D721Med (cell line): ENCODE results near the gene MYH8.

Experiments used
- DNase-seq: peaks from one replicate; pipeline ENCODE4 v3.0.0; 2011; ENCODE audit warnings: low spot score; ENCODE audit not compliant: insufficient read length
- FAIRE-seq: peaks from 2 replicates; lab custom pipeline; 2011; peaks lifted over from hg19 to GRCh38; lab: Jason Lieb, UNC
- TF ChIP-seq, protein P1 (sequence below): IDR thresholded peaks from 2 replicates; pipeline ENCODE4 v1.5.1; 2012; ENCODE audit warnings: mild to moderate bottlenecking, control low read depth; ENCODE audit not compliant: insufficient read depth; ENCODE audit errors: missing control alignments

The MYH8 gene

DNA sequence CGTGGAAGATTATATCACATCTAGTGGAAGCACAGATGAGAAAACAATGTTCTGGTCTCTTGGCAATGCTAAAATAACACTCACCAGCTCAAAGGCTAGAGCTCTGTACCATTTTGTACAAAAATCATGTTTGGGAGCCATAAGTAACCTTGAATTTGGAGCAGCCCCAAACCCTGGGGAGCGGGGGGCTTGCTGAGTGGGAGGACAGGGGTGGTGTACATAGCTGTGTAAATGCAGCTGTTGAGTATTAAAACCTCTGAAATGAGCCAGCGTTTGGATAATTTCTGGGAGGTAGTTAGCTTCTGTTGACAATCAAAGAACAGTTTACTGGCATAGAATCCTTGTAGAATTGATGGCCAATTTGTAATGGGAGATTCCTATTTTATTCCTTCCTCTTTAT, 4.3 kb downstream of the MYH8 start:
- no peak for FAIRE-seq
- TF ChIP-seq, protein P1, sequence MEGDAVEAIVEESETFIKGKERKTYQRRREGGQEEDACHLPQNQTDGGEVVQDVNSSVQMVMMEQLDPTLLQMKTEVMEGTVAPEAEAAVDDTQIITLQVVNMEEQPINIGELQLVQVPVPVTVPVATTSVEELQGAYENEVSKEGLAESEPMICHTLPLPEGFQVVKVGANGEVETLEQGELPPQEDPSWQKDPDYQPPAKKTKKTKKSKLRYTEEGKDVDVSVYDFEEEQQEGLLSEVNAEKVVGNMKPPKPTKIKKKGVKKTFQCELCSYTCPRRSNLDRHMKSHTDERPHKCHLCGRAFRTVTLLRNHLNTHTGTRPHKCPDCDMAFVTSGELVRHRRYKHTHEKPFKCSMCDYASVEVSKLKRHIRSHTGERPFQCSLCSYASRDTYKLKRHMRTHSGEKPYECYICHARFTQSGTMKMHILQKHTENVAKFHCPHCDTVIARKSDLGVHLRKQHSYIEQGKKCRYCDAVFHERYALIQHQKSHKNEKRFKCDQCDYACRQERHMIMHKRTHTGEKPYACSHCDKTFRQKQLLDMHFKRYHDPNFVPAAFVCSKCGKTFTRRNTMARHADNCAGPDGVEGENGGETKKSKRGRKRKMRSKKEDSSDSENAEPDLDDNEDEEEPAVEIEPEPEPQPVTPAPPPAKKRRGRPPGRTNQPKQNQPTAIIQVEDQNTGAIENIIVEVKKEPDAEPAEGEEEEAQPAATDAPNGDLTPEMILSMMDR = no peak
- no peak for DNase-seq

DNA sequence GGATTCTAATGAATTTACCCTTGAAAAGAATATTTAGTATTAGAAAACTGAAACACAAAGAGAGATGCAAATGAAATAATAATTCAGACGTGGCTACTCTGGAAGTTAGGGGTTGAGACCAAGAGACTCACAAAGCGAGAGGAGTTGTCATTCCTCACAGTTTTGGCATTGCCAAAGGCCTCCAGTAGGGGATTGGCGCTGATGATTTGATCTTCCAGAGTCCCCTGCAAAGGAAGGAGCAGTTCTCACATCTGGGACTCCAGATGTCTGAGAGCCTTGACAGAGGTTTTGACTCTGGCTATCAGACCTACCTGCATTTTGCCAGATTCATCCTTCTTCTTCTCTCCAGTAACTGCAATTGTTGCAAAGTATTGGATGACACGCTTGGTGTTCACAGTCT, 6.6 kb downstream of the MYH8 start:
- TF ChIP-seq, protein P1 = no peak
- no peak for DNase-seq
- no peak for FAIRE-seq

DNA sequence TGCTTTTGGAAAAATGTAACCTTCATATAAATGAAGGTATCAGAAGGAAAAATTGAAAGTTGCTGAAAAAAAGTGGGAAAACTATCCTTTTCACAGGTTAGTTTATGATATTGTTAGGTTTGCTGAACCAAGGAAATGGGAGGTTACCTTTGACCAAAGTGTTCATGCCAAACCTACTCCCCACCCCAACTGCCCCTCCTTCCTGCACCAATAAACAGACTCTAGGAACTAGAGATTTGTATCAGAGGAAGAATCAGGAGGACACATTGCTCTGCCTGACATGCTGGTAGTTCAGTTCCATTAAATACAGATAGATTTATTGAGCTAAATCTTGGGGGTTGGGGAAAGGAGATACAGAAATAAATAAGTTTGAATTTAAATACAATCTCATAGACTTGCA, 18.2 kb downstream of the MYH8 start:
- FAIRE-seq (no peak), DNase-seq (no peak)
- TF ChIP-seq, protein P1 = no peak

DNA sequence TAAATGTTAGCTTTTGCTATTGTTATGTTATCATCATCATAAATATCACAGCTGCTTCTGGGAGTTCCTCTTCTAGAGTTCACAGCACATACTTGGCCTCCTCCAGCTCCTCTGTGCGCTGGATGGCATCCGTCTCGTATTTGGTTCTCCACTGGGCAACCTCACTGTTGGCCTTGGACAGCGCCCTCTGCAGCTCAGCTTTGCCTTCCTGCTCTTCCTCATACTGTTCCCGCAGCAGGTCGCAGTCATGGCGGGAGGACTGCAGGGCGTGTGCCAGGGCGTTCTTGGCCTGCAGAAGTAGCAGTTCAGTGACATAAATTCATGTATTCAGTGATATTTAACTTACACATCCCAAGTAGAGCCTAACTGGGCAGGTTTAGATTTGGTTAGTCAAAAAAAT, 23.4 kb downstream of the MYH8 start:
- DNase-seq = no peak
- FAIRE-seq = no peak
- TF ChIP-seq, protein P1 = no peak

DNA sequence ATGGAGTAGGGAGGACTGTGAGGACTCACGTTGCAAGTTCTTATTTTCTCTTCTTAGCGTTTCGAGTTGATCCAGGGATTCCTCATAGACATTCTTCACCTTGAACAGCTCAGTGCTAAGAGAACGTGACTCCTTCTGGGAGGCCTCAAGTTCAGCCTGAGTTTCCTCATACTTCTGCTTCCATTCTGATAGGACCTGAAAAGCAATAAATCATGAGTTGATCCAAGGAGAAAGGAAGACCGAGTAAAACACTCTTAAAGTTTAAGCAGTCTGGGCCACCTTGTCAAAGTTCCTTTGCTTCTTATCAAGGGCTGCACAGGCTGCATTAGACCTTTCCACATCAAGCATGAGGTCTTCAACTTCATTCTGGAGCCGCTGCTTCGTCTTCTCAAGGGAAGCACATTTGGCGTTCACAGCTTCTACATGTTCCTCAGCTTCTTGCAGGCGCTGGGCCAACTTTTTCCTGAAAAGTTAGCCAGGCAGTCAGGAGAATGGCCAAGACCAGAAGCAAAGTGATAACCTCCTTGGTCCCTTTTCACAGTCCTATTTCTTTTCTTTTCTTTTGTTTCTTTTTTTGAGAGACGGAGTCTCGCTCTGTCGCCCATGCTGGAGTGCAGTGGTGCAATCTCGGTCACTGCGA, 25.1 kb downstream of the MYH8 start:
- TF ChIP-seq, protein P1 = no peak
- no peak for DNase-seq
- FAIRE-seq = no peak

DNA sequence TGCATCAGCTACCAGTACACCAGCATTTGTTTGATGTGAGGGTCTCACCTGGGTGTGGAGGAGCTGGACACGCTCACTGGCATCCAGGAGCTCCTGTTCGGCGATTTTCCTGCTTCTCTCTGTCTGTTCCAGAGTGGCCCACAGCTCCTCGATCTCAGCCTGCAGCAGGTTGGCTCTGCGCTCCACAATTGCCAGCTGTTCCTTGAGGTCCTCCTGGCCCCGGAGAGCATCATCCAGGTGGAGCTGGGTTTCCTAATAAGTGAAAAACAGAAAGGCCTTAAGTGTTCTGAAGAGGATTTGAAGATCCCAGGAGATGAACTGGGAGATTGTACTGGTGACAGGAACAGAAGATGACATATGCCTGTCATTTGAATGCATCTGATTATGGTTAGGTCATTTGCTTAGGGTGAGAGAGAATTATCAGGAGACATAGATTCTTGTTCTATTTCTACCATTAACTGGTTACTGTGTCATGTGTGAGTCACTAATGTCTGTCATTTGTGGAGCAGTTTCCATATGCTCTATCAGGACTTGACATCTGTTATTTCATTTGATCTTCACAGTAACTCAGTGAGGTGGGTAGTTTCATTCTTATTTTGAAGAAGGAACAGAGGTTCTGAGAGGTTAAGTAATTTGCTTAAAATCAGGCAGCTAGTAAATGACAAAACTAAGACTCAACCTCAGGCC, 27.4 kb downstream of the MYH8 start:
- FAIRE-seq = no peak
- no peak for DNase-seq
- TF ChIP-seq, protein P1 = no peak

DNA sequence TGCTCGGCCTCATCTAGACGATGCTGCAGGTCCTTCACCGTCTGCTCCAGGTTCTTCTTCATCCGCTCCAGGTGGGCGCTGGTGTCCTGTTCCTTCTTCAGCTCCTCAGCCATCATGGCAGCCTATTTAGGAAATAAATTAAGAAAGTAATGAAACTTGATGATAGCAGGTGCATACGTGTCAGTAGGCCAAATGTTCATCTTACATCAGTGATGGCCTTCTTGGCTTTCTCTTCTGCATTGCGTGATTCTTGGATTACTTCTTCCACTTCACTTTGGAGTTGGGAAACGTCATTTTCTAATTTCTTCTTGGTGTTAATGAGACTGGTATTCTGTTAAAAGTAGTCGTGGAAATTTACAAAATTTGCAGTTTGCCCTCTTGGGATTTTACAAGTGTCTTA, 28.9 kb downstream of the MYH8 start:
- no peak for DNase-seq
- FAIRE-seq = no peak
- TF ChIP-seq, protein P1 = no peak
